ENCODE results near the gene KCTD14.
"Not testable (repeated sequence)": the region's sequence is repeated elsewhere in the genome, so short reads cannot be mapped to it uniquely, and the experiment has no call there.

The KCTD14 gene

GRCh38 chr11:78062671-78063070 lies 39.6 kb upstream of the KCTD14 start:
- Histone ChIP-seq H3K4me3 (ENCODE audit: low read depth in 1 of 5, low read length in 5 of 5) (no peak overlapping the region), H3K36me3 (ENCODE audit: control insufficient read depth in 5 of 5, insufficient read depth in 5 of 5, low read length in 5 of 5) (peaks cover 0 to 5% (median 4%) of the 10 kb centered on the region in 5 donors), H3K27ac (ENCODE audit: low read depth, low read length) (peak overlapping the region; percentile 81), H3K9ac (ENCODE audit: low read length in 5 of 5) (no peak overlapping the region), H3K9me3 (ENCODE audit: control insufficient read depth in 5 of 5, low read length in 5 of 5) (no peaks in the 10 kb centered on the region), H3K4me1 (ENCODE audit: control insufficient read depth in 5 of 5, insufficient read depth in 5 of 5, low read length in 5 of 5) (peaks cover 0 to 47% (median 38%) of the 10 kb centered on the region in 5 donors), H3K27me3 (ENCODE audit: control insufficient read depth in 5 of 5, insufficient read depth in 4 of 5, low read length in 5 of 5) (no peaks in the 10 kb centered on the region)

- no peaks in the 10 kb centered on the region for H3K36me3 ChIP-seq (ENCODE audit: control insufficient read depth in 5 of 5, insufficient read depth in 5 of 5, low read length in 5 of 5)
- no peak overlapping the region for H3K9ac ChIP-seq (ENCODE audit: low read length in 5 of 5)
- peak overlapping the region in 1 of 5 donors; percentile 20 for H3K4me3 ChIP-seq (ENCODE audit: low read depth in 1 of 5, low read length in 5 of 5)
- peaks cover 0 to 48% (median 41%) of the 10 kb centered on the region in 5 donors for H3K4me1 ChIP-seq (ENCODE audit: control insufficient read depth in 5 of 5, insufficient read depth in 5 of 5, low read length in 5 of 5)
- H3K27me3 ChIP-seq (ENCODE audit: control insufficient read depth in 5 of 5, insufficient read depth in 4 of 5, low read length in 5 of 5): no peaks in the 10 kb centered on the region
- H3K9me3 ChIP-seq (ENCODE audit: control insufficient read depth in 5 of 5, low read length in 5 of 5): no peaks in the 10 kb centered on the region
- peak overlapping the region; percentile 89 for H3K27ac ChIP-seq (ENCODE audit: low read depth, low read length)
Measured at GRCh38 chr11:78061921-78062311, 38.8 kb upstream of the KCTD14 start.

GRCh38 chr11:78061088-78061920 lies 38.2 kb upstream of the KCTD14 start:
- Histone ChIP-seq H3K4me3 (ENCODE audit: low read depth in 1 of 5, low read length in 5 of 5) (no peak overlapping the region), H3K9ac (ENCODE audit: low read length in 5 of 5) (peak overlapping the region in 1 of 5 donors; percentile 23), H3K9me3 (ENCODE audit: control insufficient read depth in 5 of 5, low read length in 5 of 5) (no peaks in the 10 kb centered on the region), H3K27me3 (ENCODE audit: control insufficient read depth in 5 of 5, insufficient read depth in 4 of 5, low read length in 5 of 5) (no peaks in the 10 kb centered on the region), H3K36me3 (ENCODE audit: control insufficient read depth in 5 of 5, insufficient read depth in 5 of 5, low read length in 5 of 5) (no peaks in the 10 kb centered on the region), H3K4me1 (ENCODE audit: control insufficient read depth in 5 of 5, insufficient read depth in 5 of 5, low read length in 5 of 5) (peaks cover 0 to 53% (median 42%) of the 10 kb centered on the region in 5 donors), H3K27ac (ENCODE audit: low read depth, low read length) (peak overlapping the region; percentile 89)

- no peak overlapping the region for H3K4me3 ChIP-seq (ENCODE audit: low read depth in 1 of 5, low read length in 5 of 5)
- no peaks in the 10 kb centered on the region for H3K36me3 ChIP-seq (ENCODE audit: control insufficient read depth in 5 of 5, insufficient read depth in 5 of 5, low read length in 5 of 5)
- peak overlapping the region; percentile 89 for H3K27ac ChIP-seq (ENCODE audit: low read depth, low read length)
- no peaks in the 10 kb centered on the region for H3K9me3 ChIP-seq (ENCODE audit: control insufficient read depth in 5 of 5, low read length in 5 of 5)
- peaks cover 2 to 56% (median 45%) of the 10 kb centered on the region in 5 donors for H3K4me1 ChIP-seq (ENCODE audit: control insufficient read depth in 5 of 5, insufficient read depth in 5 of 5, low read length in 5 of 5)
- no peak overlapping the region for H3K9ac ChIP-seq (ENCODE audit: low read length in 5 of 5)
- no peaks in the 10 kb centered on the region for H3K27me3 ChIP-seq (ENCODE audit: control insufficient read depth in 5 of 5, insufficient read depth in 4 of 5, low read length in 5 of 5)
Measured at GRCh38 chr11:78060533-78060932, 37.5 kb upstream of the KCTD14 start.

GRCh38 chr11:78059749-78060328 lies 36.8 kb upstream of the KCTD14 start:
- H3K27me3 ChIP-seq (ENCODE audit: control insufficient read depth in 5 of 5, insufficient read depth in 4 of 5, low read length in 5 of 5); H3K9me3 ChIP-seq (ENCODE audit: control insufficient read depth in 5 of 5, low read length in 5 of 5); H3K9ac ChIP-seq (ENCODE audit: low read length in 5 of 5); H3K36me3 ChIP-seq (ENCODE audit: control insufficient read depth in 5 of 5, insufficient read depth in 5 of 5, low read length in 5 of 5); H3K4me3 ChIP-seq (ENCODE audit: low read depth in 1 of 5, low read length in 5 of 5): not testable (repeated sequence)
- Histone ChIP-seq H3K4me1 (ENCODE audit: control insufficient read depth in 5 of 5, insufficient read depth in 5 of 5, low read length in 5 of 5) (peaks cover 5 to 56% (median 48%) of the 10 kb centered on the region in 5 donors), H3K27ac (ENCODE audit: low read depth, low read length) (peak overlapping the region; percentile 89)

GRCh38 chr11:78057462-78058055 lies 34.5 kb upstream of the KCTD14 start:
- peak overlapping the region; percentile 32 for H3K27ac ChIP-seq (ENCODE audit: low read depth, low read length)
- no peaks in the 10 kb centered on the region for H3K36me3 ChIP-seq (ENCODE audit: control insufficient read depth in 5 of 5, insufficient read depth in 5 of 5, low read length in 5 of 5)
- H3K27me3 ChIP-seq (ENCODE audit: control insufficient read depth in 5 of 5, insufficient read depth in 4 of 5, low read length in 5 of 5): no peaks in the 10 kb centered on the region
- H3K9me3 ChIP-seq (ENCODE audit: control insufficient read depth in 5 of 5, low read length in 5 of 5): no peaks in the 10 kb centered on the region
- H3K4me1 ChIP-seq (ENCODE audit: control insufficient read depth in 5 of 5, insufficient read depth in 5 of 5, low read length in 5 of 5): peaks cover 5 to 54% (median 42%) of the 10 kb centered on the region in 5 donors
- H3K4me3 ChIP-seq (ENCODE audit: low read depth in 1 of 5, low read length in 5 of 5): no peak overlapping the region
- H3K9ac ChIP-seq (ENCODE audit: low read length in 5 of 5): no peak overlapping the region

GRCh38 chr11:78056093-78056492 lies 33.0 kb upstream of the KCTD14 start:
- H3K27ac ChIP-seq (ENCODE audit: low read depth, low read length): no peak overlapping the region
- peaks cover 2 to 49% (median 34%) of the 10 kb centered on the region in 5 donors for H3K4me1 ChIP-seq (ENCODE audit: control insufficient read depth in 5 of 5, insufficient read depth in 5 of 5, low read length in 5 of 5)
- no peaks in the 10 kb centered on the region for H3K9me3 ChIP-seq (ENCODE audit: control insufficient read depth in 5 of 5, low read length in 5 of 5)
- no peaks in the 10 kb centered on the region for H3K27me3 ChIP-seq (ENCODE audit: control insufficient read depth in 5 of 5, insufficient read depth in 4 of 5, low read length in 5 of 5)
- H3K9ac ChIP-seq (ENCODE audit: low read length in 5 of 5): peak overlapping the region in 1 of 5 donors; percentile 42
- peak overlapping the region in 1 of 5 donors; percentile 37 for H3K4me3 ChIP-seq (ENCODE audit: low read depth in 1 of 5, low read length in 5 of 5)
- no peaks in the 10 kb centered on the region for H3K36me3 ChIP-seq (ENCODE audit: control insufficient read depth in 5 of 5, insufficient read depth in 5 of 5, low read length in 5 of 5)

- peak overlapping the region; percentile 41 for H3K27ac ChIP-seq (ENCODE audit: low read depth, low read length)
- H3K4me1 ChIP-seq (ENCODE audit: control insufficient read depth in 5 of 5, insufficient read depth in 5 of 5, low read length in 5 of 5): peaks cover 2 to 48% (median 27%) of the 10 kb centered on the region in 5 donors
- H3K9me3 ChIP-seq (ENCODE audit: control insufficient read depth in 5 of 5, low read length in 5 of 5): no peaks in the 10 kb centered on the region
- H3K9ac ChIP-seq (ENCODE audit: low read length in 5 of 5): peak overlapping the region in 1 of 5 donors; percentile 12
- H3K27me3 ChIP-seq (ENCODE audit: control insufficient read depth in 5 of 5, insufficient read depth in 4 of 5, low read length in 5 of 5): no peaks in the 10 kb centered on the region
- H3K4me3 ChIP-seq (ENCODE audit: low read depth in 1 of 5, low read length in 5 of 5): no peak overlapping the region
- no peaks in the 10 kb centered on the region for H3K36me3 ChIP-seq (ENCODE audit: control insufficient read depth in 5 of 5, insufficient read depth in 5 of 5, low read length in 5 of 5)
Measured at GRCh38 chr11:78054971-78055370, 31.9 kb upstream of the KCTD14 start.

- Histone ChIP-seq H3K27me3 (ENCODE audit: control insufficient read depth in 5 of 5, insufficient read depth in 4 of 5, low read length in 5 of 5) (no peaks in the 10 kb centered on the region), H3K9me3 (ENCODE audit: control insufficient read depth in 5 of 5, low read length in 5 of 5) (no peaks in the 10 kb centered on the region), H3K27ac (ENCODE audit: low read depth, low read length) (peak overlapping the region; percentile 54), H3K4me1 (ENCODE audit: control insufficient read depth in 5 of 5, insufficient read depth in 5 of 5, low read length in 5 of 5) (peaks cover 5 to 45% (median 26%) of the 10 kb centered on the region in 5 donors), H3K36me3 (ENCODE audit: control insufficient read depth in 5 of 5, insufficient read depth in 5 of 5, low read length in 5 of 5) (no peaks in the 10 kb centered on the region), H3K4me3 (ENCODE audit: low read depth in 1 of 5, low read length in 5 of 5) (no peak overlapping the region), H3K9ac (ENCODE audit: low read length in 5 of 5) (peak overlapping the region in 1 of 5 donors; percentile 64)
Measured at GRCh38 chr11:78050964-78051831, 28.1 kb upstream of the KCTD14 start.

Measured in subcutaneous abdominal adipose tissue (tissue), 5 donors.